ENCODE data around the gene CHST13.

Gene CHST13

DNA sequence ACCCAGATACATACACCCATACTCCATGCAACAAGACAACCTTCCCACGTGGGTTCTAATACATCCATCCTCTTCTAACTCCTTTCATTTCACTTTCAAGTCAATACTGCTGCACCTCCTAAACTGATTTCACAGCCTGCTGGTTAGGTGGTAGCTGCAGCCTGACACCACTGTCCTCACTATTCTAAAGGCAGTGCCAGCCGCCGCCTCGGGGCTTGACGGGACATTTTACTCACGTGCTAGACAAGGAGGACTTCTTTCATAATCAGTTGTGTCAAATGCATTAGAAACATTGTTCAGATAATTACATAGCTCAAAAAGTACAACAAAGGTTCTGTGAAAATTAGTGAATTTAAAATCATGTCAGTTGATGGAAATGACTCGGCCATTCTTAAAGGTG lies 12.7 kb upstream of the CHST13 start:
- no peak for FAIRE-seq

DNA sequence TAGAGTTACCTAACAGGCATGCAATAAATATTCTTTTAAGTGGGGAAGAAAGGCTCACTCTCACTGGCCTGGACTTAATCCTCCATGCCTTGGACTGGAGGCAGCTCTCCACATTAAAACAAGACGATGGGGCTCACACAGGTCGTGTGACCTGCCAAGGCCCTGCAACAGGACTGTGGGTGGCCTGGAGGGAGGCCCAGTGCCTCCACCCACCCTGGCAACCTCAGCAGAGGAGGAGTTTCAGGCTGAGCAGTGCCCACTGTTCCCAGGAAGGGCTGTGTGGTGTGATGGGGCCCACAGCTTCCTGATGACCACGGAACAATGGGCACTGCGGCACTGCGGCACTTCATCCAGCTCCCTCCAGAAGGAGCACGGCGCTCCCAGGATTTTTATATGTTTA lies 11.9 kb upstream of the CHST13 start:
- no peak for FAIRE-seq

DNA sequence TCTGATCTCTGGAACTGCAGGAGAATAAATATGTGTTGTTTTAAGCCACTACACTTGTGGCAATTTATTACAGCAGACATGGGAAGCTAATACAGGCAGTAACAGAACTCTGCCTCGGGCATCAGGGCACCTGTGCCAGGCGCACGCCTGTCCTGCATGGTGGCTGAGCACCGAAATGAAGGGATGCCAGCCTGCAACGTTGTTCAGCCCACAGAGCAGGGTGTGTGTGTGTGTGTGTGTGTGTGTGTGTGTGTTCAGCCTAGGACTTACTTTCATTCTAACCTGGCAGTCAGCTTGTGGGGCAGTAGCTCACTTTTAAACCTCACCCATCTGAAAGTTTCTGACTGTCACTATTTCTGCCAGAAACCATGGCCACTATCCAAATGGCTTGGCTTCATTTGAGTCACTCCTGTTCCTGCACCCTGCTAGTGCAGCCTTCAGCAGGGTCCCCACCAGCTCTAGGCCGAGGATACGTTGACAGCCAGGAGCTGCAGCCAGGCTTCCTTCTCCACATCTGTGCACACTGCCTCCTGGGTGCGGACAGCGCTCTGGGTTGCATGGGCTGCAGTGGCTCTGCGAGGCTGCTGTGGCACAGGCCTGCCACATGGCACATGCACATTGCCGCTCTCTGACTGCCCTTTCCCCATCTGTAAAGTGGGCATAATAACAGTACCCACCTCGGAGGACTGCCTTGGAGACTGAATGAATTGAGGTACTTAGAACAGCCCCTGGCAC lies 10.9 kb upstream of the CHST13 start:
- FAIRE-seq: no peak

- no peak for FAIRE-seq
Observed at GRCh38 chr3:126514161-126514560, 9.8 kb upstream of the CHST13 start.

- no peak for FAIRE-seq
Observed at GRCh38 chr3:126515066-126515706, 8.8 kb upstream of the CHST13 start.

- no peak for FAIRE-seq
Observed at GRCh38 chr3:126516152-126516935, 7.6 kb upstream of the CHST13 start.

DNA sequence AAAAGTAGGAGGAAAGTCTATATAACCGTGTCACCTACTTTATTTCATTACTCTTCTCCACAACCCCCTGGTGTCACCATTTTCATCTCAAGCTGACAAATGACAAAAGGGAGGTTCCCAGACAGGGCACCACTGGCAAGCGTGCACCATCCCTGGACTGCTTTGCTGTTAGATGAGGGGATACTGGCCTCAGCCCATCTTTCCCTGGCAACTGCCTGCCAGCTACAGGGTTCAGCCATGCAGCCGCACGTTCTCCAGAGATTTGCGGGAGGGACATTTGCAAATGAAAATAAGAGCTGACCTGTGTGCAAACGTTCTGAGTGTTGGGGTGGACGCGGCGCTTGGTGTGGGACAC lies 7.0 kb upstream of the CHST13 start:
- no peak for FAIRE-seq

- FAIRE-seq: no peak
Observed at GRCh38 chr3:126517291-126517951, 6.5 kb upstream of the CHST13 start, which contains the start of gene UROC1. Gene UROC1, minus strand, starts transcription at chr3:126517773. Its CDS starts 54 bp downstream, at chr3:126517719.

DNA sequence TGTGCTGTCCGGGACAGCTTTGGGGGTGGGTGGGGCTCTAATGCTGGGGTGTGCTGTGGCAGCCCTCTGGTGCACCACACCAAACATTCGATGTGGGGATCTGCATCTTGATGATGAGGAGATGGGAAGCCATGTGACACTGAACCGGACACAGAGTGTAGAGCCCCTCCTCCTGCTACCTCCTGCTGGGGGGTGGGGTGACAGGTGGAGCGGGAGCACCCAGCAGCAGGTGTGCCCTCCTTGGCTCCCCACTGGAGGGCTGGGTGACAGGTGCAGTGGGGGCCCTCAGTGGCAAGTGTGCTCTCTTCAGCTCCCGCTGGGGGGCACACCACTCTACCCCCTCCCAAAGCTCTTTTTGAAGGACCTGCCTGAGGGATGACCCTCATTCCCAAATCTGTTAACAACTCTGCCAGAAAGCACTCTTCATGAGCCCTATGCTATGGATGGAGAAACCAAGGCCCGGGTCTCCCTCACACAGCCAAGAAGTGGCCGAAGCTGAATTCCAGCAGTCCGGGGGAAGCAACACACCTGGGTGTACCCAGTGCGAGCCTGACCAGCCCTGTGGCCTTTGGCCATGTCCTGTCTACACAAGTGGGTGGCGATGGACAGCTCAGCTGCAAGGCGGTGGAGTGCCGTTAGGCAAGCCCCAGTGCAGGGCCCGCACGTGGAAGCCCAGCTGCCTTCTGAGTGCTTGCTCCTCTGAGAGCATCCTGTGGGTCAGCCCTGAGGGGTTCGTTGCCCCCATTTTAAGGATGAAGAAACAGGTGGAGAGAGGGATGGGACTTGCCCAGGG lies 5.8 kb upstream of the CHST13 start:
- FAIRE-seq: no peak

DNA sequence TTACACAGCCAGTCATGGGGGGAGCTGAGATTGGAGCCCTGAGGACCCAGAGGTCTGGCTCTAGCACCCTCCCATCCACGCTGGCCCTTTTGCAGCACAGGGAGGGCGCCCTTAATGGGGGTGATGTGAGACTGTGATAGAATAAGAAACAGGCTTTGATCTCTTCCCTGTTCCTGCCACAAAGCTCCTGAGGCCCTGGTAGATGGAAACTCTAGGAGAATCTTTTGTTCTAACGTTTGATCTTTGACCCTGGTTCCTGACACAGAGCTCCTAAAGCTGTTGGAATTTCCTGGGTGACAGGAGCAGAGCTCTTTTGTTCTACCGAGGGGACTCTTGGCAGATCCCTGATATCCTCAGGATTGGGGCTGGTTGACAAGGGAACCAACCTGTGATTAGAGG lies 5.2 kb upstream of the CHST13 start:
- FAIRE-seq: no peak

DNA sequence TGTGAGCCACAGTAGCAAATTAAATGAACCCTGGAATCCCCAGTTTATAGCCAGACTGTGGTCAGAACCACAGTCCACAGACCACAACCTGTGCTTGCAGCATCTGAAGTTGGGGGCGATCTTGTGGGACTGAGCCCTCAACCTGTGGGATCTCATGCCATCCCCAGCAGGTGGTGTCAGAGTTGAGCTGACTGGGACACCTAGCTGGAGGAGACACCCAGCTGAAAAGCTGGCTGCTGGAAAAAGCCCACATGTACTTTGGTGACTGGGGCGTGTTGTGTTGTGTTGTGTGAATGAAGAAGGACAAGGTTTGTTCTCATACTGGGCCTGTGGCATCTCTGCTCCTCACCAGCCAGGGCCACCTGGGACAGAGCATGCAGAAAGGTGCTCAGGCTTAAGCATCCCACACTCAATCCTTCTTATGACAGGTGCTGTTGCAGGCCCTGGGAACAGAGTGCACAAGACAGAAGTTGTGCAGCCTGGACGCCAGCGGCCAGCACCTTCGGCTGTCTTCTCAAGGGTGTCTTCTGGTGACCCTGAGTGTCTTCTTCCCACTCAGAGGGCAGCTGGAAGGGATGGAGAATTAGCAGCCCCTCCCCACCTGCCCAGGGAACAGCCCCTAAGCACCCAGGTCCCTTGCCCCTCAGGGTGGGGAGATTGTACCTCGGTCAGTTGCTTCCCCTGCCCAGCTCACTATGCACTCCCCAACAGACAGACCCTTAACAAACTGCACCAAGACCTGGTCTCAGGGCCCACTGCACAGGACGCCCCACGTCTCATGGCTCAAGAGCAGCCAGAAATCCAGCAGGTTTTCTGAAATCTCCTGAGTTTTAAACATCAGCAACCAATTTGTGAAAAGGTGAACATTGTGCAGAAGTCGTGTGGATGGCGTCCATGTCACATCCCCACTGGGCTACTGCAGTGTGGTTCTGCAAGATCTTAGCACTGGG lies 4.2 kb upstream of the CHST13 start:
- no peak for FAIRE-seq

DNA sequence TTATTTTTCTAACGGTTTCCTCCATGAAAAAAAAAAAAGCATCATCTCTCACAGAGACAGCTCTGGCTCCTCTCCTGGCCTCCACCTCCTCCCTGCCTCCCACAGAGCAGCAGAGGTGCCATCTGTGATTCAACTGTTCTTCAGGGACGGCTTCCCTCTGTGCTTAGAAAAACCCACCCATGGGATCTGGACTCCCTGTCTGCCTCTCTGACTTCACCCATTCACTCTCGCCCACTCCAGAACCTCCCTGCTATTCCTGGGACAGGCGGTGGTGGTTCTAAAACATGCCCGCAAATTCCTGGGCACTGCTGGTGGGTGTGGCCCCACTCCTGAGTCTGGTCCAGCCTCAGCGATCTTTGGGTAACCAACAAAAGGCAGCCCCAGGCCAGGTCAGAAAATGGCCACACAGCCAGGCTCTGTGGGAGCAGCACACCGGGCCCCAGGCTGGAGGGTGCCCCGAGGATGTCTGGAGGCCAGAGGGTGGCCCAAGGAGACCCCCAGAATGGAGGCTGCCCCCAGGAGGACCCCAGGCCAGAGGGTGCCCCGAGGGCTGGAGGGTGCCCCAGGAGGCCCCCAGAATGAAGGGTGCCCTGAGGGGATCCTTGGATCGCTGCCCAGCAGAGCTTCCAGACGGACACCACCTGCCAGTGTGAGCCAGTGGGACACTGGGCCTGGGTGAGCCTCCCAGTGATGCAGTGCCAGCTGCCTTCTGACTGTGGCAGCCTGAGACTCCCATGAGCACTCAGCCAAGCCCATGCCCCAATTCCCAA lies 2.6 kb upstream of the CHST13 start:
- no peak for FAIRE-seq

DNA sequence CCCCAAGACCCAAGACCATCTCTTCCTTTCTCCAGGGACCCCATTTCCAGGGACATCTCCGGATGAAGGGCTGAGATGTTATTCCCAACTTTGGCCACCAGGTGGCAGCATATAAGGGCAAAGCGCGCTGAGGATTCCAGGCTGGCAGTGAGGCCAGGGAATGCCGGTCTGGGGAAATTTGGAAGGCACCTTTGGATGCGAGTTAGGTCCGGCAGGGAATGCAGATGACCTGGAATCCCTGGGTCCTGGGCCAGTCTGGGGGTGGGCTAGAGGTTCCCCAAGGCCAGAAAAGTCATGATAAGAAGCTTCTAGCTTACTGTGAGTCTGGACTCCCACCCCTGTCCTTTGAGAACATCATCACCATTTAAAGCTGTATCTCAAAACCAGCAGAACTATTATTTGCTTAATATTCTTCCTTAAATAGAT lies 1.6 kb upstream of the CHST13 start:
- no peak for FAIRE-seq

DNA sequence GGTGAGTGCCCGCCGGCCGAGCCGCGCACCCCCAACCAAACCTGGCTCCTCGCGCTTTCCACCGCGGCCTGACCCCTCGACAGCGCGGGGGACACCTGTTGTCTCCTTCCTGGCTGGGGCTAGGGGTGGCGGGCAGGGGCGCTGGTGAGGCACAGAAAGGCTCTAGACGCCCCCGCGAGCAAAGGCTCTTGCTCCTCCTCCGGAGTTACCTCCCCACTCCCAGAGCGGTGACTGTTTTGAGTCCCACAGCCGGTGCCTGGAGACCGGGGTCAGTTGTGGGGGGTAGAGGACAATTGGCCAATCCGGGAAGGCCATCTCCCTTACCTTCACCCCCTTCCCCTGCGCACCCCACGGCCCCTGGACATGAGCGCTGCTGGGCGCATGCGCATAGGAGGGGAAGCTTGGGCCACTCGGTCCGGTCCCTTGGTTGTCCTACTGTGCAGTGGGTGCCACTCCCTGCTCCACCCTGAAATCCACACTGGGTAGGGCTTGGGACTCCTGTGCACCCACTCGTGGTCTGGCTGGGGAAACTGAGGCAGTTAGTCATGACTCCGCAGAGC lies 554 bp downstream of the CHST13 start:
- FAIRE-seq: no peak

- FAIRE-seq: no peak
Observed at GRCh38 chr3:126525091-126525852, 1.3 kb downstream of the CHST13 start.

- no peak for FAIRE-seq
Observed at GRCh38 chr3:126525853-126526667, 2.1 kb downstream of the CHST13 start.

GRCh38 chr3:126526668-126527005 lies 2.7 kb downstream of the CHST13 start:
- no peak for FAIRE-seq

DNA sequence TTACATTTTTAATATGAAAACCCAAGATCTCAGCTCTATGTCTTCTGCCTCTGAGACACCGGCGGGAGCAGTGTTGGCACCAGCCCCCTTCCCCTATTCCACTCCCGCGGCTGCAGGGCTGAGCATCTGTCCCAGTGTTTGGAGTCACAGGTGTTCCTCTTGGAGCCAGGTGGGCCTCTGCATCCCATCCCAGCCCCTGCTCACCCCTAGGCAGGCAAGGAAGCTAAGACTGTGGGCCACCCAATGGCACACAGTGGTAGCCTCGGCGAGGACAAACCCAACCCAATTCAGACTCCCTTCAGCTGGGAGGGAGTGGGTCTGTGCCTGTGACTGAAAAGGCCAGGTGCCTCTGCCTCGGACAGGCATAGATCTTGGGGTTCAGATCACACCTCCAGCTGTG lies 3.1 kb downstream of the CHST13 start:
- FAIRE-seq: no peak
